HG03442 (cell line): ENCODE measurements around the gene CD58.
A peak's percentile ranks its signal among the peaks of the same experiment; 100 is the strongest.

Experiments used
- ATAC-seq: cut with Tn5 transposase; IDR thresholded peaks from one replicate; pipeline ENCODE4 v1.9.1; 2021; ENCODE audit warnings: mild to moderate bottlenecking, moderate library complexity; ENCODE audit not compliant: unreplicated experiment

CD58 gene

DNA sequence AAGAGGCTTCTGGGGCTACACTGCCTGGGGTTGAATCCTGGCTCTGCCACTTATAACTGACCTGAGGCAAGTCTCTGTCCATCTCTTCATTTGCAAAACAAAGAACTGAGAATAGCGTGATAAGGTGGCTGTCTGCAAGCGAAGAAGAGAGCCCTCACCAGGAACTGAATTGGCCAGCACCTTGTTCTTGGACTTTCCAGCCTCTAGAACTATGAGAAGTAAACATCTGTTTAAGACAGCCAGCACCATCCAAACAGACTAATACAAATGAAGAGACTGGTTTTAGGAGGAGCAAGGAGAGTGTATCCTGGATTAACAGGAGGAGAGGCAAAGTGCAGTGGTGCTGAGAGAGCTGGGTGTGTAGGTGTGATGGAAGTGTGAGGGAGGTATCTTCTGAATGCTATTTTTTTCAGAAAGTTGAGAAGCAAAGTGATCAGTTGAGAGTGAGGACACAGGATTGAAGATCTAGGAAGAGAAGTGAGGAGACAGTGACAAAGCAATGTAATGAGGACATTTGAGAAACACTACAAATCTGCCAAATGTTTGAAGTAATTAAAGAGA is 59.3 kb downstream of the CD58 start:
- no peak for ATAC-seq

DNA sequence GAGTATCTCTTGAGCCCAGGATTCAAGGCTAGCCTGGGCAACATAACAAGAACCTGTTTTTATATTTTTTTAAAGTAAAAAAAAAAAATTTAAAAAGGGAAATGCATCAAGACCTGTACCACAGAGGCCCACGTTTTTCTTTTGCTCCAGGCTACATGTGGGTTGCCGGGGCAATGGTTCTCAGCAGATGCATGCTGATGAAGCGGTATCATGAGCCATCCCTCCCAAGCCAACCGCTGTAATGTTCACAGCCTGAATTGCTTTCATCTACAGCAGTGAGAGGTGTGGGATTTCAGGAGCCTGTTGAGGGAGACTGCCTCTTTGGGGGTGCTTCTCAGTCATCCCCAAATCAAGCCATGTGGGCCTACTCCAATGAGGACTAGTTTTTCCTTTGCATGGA is 60.5 kb downstream of the CD58 start:
- ATAC-seq = no peak

DNA sequence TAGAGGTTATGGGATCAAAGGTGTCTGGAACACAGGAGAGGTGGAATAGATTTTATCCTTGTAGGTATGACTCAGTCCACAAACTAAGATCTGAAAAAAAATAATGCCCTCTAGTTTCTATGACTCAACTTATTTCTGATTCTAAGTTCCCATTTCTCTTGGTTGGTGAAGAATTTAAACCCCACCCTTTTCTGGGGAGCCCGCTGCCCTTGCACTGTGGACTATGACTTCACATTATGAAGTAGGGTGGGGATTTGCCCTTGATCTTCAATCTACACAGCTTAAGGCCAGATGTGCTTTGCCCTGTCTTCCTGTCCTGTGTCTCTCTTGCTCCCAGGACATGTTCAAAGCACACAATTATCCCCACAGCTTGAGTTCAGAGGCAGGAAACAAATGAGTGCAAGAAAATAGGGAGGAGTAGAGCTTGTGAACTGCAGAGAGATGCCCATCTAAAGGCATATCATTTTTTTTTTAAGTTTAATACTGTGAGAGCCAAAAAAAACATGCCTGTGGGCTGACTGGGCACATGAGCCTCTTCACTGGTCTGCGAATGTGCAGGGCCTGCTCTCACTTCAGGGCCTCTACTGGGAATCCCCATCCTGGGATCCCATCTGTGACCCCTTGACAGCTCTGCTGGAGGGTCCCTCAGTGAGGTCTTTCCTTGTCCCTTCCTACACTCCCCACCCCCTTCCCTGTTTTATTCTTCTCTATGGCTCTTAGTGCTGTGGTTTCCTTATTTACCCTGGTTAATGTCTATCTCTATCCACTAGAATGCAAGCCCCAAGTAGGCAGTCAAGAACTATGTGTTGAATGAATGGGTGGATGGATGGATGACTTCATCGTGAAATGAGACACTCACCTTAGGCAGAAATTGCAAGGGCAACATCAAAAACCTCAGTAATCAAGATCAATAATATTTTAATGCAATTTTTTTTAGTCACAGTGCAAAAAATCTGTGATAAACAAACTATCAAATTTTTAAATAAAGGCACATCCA is 61.5 kb downstream of the CD58 start:
- peak; percentile 33 for ATAC-seq

DNA sequence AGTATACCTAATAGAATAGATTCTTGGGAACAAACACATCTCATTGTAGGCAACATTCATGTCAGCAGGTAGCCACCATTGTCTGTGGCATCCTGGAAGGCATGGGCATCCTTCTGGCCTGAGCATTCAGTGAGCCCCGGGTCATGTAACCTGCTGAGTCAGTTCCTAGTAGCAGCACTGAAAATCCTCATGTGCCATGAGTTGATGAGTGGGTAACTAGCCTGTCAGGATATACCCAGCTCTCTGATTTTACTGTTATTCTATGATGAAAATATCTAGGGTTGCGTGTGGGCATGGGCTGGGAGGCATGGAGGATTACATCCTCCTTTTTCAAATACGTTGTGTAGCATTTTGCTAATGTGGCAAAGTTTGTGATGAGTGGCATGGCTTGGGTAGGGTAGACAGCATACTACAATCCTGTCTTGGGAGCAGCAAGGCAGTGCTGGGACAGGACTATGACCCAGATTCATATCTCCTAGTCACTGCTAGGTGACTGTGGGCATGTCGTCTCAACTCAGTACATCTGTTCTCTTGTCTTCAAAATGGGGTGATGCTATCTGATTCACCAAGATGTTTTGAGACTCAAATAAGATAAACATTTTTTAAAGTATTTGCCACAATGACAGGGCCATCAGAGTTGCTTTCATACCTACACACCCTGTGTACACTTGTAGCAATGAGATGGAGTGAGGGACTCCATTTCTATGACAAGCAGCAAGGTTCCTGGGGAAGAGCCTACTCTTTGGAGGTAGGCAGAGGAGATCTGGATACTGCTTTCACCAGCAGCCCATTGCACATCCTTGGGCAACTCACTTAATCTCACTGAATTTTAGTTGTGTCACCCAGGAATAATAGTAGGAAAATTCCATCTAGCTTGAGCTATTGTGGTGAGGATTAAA is 62.5 kb downstream of the CD58 start:
- no peak for ATAC-seq

DNA sequence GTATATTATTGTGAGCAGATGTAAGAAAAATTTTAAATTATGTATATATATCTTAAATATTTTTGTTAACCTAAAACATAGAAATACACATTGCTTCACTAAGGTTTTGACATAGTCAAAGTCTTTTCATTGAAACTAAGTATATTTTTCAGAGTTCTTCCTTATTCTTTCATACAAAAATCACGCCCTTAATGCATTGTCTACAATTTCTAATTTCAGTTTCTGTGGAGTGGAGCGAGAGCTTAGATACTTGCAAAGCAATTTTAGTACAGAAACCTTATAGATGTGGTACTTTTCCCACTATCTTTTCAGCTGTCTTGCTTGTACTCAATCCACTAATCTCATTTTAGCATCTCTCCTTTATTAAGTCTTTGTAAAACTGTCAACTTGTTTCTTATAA is 63.2 kb downstream of the CD58 start:
- no peak for ATAC-seq

DNA sequence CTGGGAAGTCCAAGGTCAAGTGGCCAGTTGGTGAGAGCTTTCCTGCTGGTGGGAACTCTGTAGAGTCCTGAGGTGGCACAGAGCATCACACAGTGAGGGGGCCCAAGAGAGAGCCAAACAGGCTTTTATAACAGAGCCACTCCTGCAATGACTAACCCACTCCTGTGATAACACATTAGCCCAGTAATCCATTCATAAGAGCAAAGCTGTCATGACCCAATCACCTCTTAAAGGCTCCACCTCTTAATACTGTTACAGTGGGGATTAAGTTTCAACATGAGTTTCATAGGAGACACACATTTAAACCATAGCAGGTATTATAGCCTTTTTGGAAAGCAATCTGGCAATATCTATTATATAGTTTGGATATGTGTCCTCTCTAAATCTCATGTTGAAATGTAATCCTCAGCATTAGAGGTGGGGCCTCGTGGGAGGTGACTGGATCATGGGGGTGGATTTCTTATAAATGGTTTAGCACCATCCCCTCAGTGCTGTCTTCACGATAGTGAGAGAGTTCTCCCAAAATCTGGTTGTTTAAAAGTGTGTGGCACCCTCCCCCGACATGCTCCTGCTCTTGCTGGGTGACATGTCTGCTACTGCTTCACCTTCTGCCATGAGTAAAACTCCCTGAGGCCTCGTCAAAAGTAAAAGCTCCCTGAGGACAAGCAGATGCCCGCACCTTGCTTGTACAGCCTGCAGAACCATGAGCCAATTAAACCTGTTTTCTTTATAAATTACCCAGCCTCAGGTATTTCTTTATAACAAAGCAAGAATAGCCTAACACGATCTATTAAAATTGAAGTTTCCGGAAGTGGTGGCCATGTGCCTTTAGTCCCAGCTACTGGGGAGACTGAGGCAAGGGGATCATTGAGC is 64.5 kb downstream of the CD58 start:
- ATAC-seq = no peak

DNA sequence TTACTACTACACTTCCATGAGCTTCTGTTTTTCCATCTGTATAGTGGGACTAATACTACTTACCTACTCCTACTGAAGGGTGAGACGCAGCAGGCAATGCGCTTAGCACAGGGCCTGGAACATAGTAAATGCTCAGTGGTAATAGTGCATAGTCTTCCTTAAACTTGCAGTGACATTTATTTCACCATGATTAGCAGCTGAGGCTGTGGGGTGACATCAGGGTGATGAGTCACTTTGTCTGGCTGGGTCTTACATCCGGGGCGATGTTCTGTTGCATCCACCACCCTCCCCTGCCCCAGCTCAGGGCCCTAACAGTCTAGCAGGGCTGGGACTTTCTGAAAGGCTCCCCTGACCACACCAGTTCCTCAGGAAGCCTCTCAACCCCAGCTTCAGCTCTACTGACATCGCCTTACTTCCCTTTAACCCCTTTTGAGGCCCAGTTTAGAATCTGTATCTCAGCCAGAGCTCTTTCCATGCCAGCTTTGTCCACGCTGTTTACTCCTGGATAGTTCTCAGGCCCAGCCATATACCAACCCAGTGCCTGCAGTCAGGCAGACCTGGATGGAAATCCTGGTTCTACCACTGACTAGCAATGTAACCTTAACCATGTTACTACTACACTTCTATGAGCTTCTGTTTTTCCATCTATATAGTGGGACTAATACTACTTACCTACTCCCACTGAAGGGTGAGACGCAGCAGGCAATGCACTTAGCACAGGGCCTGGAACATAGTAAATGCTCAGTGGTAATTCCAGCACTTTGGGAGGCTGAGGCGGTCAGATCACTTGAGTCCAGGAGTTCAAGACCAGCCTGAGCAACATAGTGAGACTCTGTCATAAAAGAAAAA is 66.3 kb downstream of the CD58 start:
- peak; percentile 90 for ATAC-seq

DNA sequence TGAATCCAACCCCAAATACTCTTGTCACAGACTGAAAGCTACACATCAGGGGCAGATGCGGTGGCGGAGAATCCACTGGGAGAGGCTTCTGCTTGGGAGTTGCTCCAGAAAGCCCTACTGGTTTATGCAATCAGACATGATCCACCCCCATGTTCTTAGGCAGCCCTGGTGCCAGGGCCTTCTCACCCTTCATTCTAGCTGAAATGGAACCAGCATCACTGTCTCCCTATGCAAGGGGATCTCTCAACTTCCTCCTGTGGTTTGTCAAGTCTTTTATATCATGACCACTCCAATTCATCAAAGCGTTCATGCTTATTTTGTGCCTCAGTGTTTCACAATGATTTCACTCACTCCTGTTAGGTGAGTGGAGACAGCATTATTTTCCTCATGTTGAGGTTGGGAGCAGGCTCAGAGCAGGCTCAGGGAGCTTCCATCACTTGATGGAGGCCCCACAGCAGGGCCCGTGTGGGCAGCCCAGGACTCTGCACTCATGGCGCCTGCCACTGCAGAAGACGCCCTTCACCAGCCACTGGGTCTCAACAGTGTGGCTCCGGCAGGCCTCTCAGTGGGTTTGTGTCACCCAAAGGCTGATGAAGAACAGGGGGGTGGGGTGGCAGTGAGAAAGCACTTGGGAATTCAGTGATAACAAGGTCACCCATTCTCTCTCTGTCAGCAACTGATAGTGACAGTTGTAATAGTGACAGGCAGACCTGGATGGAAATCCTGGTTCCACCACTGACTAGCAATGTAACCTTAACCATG is 67.1 kb downstream of the CD58 start:
- ATAC-seq = peak; percentile 0

DNA sequence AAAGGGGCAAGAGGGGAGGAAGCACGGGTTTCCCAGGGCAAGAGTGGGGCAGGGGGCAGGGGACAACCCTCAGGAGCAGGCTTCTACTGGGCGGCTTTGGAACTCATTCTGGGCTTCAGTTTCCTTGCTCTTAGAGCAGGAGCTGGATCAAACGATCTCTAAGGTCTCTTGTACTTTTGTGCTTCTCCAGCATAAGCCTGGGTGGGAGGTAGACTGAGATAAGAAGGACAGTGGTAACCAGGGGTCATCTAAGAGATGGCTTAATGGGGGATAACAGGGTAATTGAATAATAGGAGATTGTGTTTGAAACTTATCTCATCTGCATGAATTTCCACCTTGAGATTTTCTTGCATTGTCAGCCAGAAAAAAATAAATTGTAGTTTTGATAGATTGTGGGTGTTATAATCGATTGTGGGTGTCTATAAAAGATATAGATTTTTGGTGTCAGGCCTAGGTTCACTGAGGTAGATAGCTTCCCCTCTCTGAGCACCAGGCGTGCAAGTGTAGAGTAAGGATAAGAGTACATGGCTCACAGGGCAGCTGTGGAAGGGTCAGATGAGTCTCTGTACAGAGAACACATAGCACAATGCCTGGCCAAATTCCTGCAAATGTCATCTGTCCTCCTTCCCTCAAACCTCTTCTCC is 68.0 kb downstream of the CD58 start:
- no peak for ATAC-seq

DNA sequence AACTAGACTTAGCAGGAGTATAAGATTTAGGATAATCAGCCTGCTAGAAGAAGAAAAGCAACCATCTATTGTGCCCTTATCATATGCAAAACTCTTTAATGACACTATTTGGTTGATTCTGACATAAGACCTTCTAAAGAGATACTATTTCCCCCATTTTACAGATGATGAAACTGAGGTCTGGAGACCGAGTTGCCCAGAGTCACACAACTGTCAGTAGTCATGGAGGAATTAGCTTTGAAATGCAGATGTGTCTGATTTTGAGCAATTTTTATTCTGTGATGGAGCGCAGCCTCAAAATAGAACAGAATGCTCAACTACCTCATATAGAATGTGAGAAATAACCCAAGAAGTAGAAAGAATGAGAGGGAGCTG is 69.0 kb downstream of the CD58 start:
- ATAC-seq = no peak

DNA sequence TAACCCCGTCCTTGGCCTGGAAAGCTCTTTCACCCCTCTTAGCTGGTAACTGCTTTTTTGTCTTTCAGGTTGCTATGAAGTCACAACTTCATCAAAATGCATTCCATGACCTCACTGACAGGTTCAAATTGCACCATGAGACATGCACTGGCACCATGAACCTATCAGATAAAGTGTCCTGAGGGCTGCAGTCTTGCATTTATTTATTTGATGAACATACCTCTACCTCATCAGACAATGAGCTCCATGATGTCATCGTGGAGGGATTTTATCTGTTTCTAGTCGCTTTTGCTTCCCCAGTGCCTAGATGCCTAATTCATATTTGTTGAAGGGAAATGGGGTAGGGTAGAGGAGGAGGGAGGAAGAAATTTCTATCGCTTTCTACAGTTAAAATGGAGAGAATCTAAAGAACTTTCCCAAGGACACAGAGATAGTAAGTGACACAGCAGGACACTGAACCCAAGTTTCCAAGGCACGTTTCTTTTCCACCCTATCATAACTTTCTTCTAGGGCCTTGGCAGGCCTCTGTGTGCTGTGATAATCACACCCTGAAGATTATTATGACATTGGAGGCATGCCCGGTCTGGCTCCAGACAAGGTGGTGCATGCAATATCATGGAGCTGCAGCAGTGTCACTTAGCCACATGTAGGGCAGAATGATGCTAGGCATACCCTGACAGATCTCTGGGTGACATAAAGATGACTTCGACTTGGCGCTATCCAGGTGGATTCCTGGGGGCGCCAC is 69.5 kb downstream of the CD58 start:
- no peak for ATAC-seq

DNA sequence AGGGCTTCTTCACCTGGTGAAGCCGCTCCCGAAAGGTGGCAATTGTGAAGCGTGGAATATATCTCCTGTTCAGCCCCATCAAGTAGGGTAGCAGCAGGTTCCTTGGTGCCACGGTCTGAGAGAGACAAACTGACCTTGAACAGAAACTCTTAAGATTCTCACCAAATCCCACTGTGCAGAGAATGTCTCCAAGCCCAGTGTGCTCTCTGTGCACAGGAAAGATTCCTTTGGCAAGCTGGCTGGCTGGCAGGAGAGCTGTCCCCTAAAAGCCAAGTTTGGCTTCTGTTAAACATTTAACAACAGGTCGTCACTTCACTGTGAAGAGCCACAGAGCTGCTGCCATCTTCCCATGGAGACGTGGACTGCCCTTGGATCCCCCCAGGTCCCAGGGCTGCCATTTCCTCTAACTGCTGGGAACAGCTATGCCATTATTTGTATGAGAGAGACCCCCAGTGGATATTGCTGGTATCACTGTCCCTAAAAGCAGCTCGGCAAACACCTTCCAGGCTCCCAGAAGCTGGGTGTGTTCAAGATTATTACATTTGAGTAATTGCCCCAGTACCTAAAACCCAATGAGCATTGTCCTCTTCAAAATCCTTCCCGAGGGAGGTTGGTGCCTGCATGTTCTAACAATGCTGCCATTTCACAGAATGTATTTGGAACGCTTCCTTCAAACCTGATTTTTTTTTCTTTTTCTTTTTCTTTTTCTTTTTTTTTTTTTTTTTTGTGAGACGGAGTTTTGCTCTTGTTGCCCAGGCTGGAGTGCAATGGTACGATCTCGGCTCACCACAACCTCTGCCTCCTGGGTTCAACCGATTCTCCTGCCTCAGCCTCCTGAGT is 71.8 kb downstream of the CD58 start:
- peak; percentile 77 for ATAC-seq

DNA sequence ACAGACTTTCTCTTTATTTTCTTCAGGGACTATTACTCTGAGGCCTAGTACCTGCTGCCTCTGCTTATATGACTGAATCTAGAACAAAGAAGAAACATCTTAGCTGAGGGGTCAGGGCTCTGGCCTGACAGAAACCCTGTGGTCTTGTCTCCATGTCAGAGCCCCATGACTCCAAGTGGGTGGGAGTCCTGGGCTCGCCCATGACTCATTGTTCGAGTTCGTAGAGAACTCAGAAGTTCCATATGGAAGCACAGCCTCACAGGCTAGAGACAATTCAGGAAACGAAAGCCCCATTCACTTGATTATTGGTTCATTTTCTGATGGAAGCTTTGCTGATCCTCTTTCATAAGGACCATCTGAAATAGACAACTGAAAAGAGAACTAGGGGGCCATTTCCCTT is 73.2 kb downstream of the CD58 start:
- no peak for ATAC-seq

DNA sequence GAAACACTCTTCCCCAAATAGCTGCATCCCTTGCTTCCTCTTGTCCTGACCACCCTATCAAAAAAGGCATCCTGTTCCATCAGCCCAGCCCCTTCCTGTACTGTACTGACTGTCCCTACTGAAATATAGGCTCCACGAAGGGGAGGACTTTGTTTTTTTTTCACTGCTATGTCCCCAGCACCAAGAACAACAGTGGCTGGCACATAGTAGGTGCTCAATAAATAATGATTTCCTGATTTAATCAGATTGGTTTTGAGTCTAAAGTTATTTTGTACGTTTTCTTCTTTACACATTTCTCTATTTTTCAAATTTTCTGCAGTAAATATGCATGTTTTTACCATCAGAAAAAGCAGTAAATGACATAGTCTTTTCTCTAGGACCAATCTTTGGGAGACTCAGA is 73.9 kb downstream of the CD58 start:
- no peak for ATAC-seq

DNA sequence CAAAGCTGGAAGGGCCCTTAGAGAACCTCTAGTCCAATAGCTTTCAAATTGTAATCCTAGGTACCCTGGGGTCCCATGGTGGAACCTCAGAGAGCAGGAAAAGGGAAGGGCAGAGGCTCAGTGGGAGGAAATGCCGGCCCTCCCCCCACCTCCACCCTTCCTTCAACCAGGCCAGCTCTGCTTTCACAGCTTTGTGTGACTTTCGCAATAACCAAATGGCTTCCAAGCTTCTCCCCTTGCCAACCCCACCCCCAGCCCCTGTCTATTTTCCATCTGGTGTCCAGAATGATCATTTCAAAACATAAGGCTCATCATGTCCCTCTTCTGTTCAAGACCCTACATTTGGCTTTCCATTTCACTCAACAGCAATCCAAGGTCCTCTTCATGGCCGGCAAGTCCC is 74.4 kb downstream of the CD58 start:
- ATAC-seq = no peak

DNA sequence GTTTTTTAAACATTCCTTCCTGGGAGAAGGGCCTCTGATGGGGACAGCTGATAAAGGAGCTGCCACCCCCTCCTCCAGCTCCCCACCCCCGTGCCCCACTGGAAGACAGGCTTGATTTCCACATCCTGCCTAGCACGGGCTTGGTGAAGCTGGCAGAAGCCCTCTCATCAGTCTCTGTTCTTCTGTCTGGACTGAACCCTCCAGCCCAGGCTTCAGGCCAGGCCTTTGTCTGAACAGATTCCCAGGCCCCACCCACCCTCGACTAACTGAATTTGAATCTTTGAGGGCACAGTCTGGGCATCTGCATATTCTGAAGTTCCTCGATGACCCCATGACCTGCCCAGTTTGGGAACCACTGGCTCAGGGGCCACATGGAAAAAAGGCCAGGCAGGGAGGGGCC is 75.3 kb downstream of the CD58 start:
- no peak for ATAC-seq

DNA sequence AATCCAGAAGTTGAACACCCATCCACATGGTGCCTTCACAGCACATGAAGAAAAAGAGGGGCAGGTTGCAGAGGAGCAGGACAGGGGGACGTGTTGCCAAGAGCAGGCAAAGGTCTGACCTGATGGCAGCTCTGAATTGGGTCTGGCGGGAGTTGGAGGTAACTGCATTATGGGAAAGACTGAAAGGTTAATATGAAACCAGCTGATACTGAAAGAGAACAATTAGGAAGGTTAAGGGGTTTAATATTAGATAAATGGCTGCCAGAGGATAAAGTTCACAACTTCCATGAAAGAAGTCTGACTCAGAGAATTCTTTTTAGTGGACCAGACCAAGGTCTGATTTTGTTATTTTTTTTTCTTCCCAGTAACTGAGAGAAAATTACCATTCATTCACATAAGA is 76.1 kb downstream of the CD58 start:
- ATAC-seq = no peak
